Measurements from ENCODE around the gene SORL1-AS1.

SORL1-AS1 gene

GRCh38 chr11:121473064-121473777, 20.5 kb upstream of the SORL1-AS1 start:
- Histone ChIP-seq H3K9me3 (no peaks in the 10 kb centered on the region), H3K9me2 (no peaks in the 10 kb centered on the region), H3K36me3 (replicated peaks in 1 of 2; ENCODE audit: control insufficient read depth in 1 of 2, insufficient read depth in 2 of 2, low read length in 1 of 2) (no peaks in the 10 kb centered on the region), H2AFZ (ENCODE audit: low read depth) (no peak overlapping the region), H3F3A (replicated peaks; ENCODE audit: insufficient read depth) (no peaks in the 10 kb centered on the region), H3K4me3 (ENCODE audit: low read depth in 2 of 2, low read length in 1 of 2) (no peak overlapping the region), H3K4me1 (ENCODE audit: control insufficient read depth in 1 of 2, insufficient read depth in 2 of 2, low read depth in 1 of 2, low read length in 1 of 2) (no peaks in the 10 kb centered on the region), H3K4me2 (no peak overlapping the region), H3K79me2 (ENCODE audit: insufficient read depth) (no peaks in the 10 kb centered on the region), H3K27me3 (ENCODE audit: insufficient read depth) (no peaks in the 10 kb centered on the region), H3K9ac (no peak overlapping the region), H4K20me1 (ENCODE audit: insufficient read depth) (no peaks in the 10 kb centered on the region), H3K27ac (ENCODE audit: low read depth in 2 of 2, low read length in 1 of 2) (no peak overlapping the region)
- ChIA-PET CTCF (no interaction called here), POLR2A (no interaction called here)
- no peak for TF ChIP-seq POLR2AphosphoS5 (IDR thresholded peaks at IDR 0.05; ENCODE audit: low read depth, low read length)
- TF ChIP-seq MXI1 (IDR thresholded peaks at IDR 0.05; ENCODE audit: low read depth, low read length) = no peak
- no peak for TF ChIP-seq MAX (IDR thresholded peaks at IDR 0.05; ENCODE audit: low read depth)
- no peak for TF ChIP-seq YY1 (IDR thresholded peaks at IDR 0.05; ENCODE audit: low read depth)
- TF ChIP-seq FOXJ3 (CRISPR knock-in tag; IDR thresholded peaks at IDR 0.05) = no peak
- TF ChIP-seq, protein P1, sequence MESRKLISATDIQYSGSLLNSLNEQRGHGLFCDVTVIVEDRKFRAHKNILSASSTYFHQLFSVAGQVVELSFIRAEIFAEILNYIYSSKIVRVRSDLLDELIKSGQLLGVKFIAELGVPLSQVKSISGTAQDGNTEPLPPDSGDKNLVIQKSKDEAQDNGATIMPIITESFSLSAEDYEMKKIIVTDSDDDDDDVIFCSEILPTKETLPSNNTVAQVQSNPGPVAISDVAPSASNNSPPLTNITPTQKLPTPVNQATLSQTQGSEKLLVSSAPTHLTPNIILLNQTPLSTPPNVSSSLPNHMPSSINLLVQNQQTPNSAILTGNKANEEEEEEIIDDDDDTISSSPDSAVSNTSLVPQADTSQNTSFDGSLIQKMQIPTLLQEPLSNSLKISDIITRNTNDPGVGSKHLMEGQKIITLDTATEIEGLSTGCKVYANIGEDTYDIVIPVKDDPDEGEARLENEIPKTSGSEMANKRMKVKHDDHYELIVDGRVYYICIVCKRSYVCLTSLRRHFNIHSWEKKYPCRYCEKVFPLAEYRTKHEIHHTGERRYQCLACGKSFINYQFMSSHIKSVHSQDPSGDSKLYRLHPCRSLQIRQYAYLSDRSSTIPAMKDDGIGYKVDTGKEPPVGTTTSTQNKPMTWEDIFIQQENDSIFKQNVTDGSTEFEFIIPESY (IDR thresholded peaks at IDR 0.05; ENCODE audit: borderline replicate concordance, low read depth) = no peak
- TF ChIP-seq RAD21 (IDR thresholded peaks at IDR 0.05; ENCODE audit: low read length) = no peak
- no peak for TF ChIP-seq NFIC (IDR thresholded peaks at IDR 0.05; ENCODE audit: borderline replicate concordance)
- TF ChIP-seq, protein P2, sequence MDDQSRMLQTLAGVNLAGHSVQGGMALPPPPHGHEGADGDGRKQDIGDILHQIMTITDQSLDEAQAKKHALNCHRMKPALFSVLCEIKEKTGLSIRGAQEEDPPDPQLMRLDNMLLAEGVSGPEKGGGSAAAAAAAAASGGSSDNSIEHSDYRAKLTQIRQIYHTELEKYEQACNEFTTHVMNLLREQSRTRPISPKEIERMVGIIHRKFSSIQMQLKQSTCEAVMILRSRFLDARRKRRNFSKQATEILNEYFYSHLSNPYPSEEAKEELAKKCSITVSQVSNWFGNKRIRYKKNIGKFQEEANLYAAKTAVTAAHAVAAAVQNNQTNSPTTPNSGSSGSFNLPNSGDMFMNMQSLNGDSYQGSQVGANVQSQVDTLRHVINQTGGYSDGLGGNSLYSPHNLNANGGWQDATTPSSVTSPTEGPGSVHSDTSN (IDR thresholded peaks at IDR 0.05) = no peak
- TF ChIP-seq TAF1 (IDR thresholded peaks at IDR 0.05; ENCODE audit: borderline replicate concordance, low read depth, low read length) = no peak
- TF ChIP-seq FOXM1 (IDR thresholded peaks at IDR 0.05; ENCODE audit: low read depth) = no peak
- no peak for TF ChIP-seq SMC3 (IDR thresholded peaks at IDR 0.05; ENCODE audit: low read depth, low read length)
- TF ChIP-seq, protein P3, sequence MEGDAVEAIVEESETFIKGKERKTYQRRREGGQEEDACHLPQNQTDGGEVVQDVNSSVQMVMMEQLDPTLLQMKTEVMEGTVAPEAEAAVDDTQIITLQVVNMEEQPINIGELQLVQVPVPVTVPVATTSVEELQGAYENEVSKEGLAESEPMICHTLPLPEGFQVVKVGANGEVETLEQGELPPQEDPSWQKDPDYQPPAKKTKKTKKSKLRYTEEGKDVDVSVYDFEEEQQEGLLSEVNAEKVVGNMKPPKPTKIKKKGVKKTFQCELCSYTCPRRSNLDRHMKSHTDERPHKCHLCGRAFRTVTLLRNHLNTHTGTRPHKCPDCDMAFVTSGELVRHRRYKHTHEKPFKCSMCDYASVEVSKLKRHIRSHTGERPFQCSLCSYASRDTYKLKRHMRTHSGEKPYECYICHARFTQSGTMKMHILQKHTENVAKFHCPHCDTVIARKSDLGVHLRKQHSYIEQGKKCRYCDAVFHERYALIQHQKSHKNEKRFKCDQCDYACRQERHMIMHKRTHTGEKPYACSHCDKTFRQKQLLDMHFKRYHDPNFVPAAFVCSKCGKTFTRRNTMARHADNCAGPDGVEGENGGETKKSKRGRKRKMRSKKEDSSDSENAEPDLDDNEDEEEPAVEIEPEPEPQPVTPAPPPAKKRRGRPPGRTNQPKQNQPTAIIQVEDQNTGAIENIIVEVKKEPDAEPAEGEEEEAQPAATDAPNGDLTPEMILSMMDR (IDR thresholded peaks at IDR 0.05) = no peak
- TF ChIP-seq GABPA (IDR thresholded peaks at IDR 0.05; ENCODE audit: low read depth) = no peak
- TF ChIP-seq EP300 (IDR thresholded peaks at IDR 0.05; ENCODE audit: borderline replicate concordance in 1 of 2, low read depth in 1 of 2, low read length in 1 of 2) = no peak
- TF ChIP-seq FOSL2 (IDR thresholded peaks at IDR 0.05; ENCODE audit: borderline replicate concordance, low read depth) = no peak
- TF ChIP-seq ELF1 (IDR thresholded peaks at IDR 0.05) = no peak
- TF ChIP-seq RFX5 (IDR thresholded peaks at IDR 0.05; ENCODE audit: low read length) = no peak
- 84% methylated on average over 8 of the region's 8 CpGs for WGBS (ENCODE audit: low lambda C conversion rate)
- DNase-seq = no peak

Measured in SK-N-SH (cell line).